GM23338 (cell line): ENCODE data around the gene TDRD1. TPM values are rescaled to one million over a fixed set of nuclear protein-coding genes. Genes with fewer than 3 reads are reported as not detected.
A peak's percentile ranks its signal among the peaks of the same experiment; 100 is the strongest.

Source experiments
- ATAC-seq: fragments of 200-7000 bp; cut with Tn5 transposase; 3 replicates; pipeline ENCODE4 v1.9.1; 2020
- DNase-seq: peaks from one replicate; pipeline ENCODE4 v3.0.0-alpha.2; 2015; ENCODE audit warnings: low spot score
- H2AFZ ChIP-seq: fragments of 200-600 bp; sonication (generic); 2 replicates; pipeline ENCODE4 v1.8.0; 2016; ENCODE audit warnings: antibody characterized with exemption, mild to moderate bottlenecking, moderate library complexity
- H3F3A ChIP-seq: fragments of 200-600 bp; sonication (generic); replicated peaks from 2 replicates; pipeline ENCODE4 v1.8.0; 2017; ENCODE audit warnings: antibody characterized with exemption, mixed run types, low read depth
- H3K27ac ChIP-seq: fragments of 200-600 bp; sonication (generic); 2 replicates; pipeline ENCODE4 v1.6.1; 2016; ENCODE audit warnings: low read depth
- H3K27me3 ChIP-seq: fragments of 200-600 bp; sonication (generic); 2 replicates; pipeline ENCODE4 v1.8.0; 2016; ENCODE audit warnings: mild to moderate bottlenecking, mixed run types, moderate library complexity; ENCODE audit not compliant: insufficient read depth
- H3K36me3 ChIP-seq: fragments of 200-600 bp; sonication (generic); 2 replicates; pipeline ENCODE4 v1.8.0; 2016; ENCODE audit warnings: mild to moderate bottlenecking; ENCODE audit not compliant: insufficient read depth
- H3K4me1 ChIP-seq: fragments of 200-600 bp; sonication (generic); 2 replicates; pipeline ENCODE4 v1.8.0; 2016; ENCODE audit warnings: mild to moderate bottlenecking, moderate library complexity; ENCODE audit not compliant: insufficient read depth
- H3K4me2 ChIP-seq: fragments of 200-600 bp; sonication (generic); 2 replicates; pipeline ENCODE4 v1.7.1; 2017; ENCODE audit warnings: mixed run types
- H3K4me3 ChIP-seq: fragments of 200-600 bp; sonication (generic); 2 replicates; pipeline ENCODE4 v1.6.1; 2016; ENCODE audit warnings: mixed run types
- H3K79me2 ChIP-seq: fragments of 200-600 bp; sonication (generic); replicated peaks from 2 replicates; pipeline ENCODE4 v1.8.0; 2017; ENCODE audit warnings: mild to moderate bottlenecking; ENCODE audit not compliant: insufficient read depth
- H3K9me2 ChIP-seq: fragments of 200-600 bp; sonication (generic); 2 replicates; pipeline ENCODE4 v1.8.0; 2017; ENCODE audit not compliant: insufficient read depth
- H4K20me1 ChIP-seq: fragments of 200-600 bp; sonication (generic); replicated peaks from 2 replicates; pipeline ENCODE4 v1.8.0; 2017; ENCODE audit warnings: mild to moderate bottlenecking; ENCODE audit not compliant: insufficient read depth
- H3K27ac Mint-ChIP-seq: 2 replicates; pipeline ENCODE4 v1.8.0; 2020; ENCODE audit warnings: inconsistent platforms, mild to moderate bottlenecking, moderate library complexity, mixed read lengths
- H3K27me3 Mint-ChIP-seq: 3 replicates; pipeline ENCODE4 v1.8.0; 2022; ENCODE audit warnings: low read depth, mild to moderate bottlenecking, moderate library complexity, mixed read lengths, inconsistent platforms; ENCODE audit not compliant: insufficient read depth, poor library complexity
- H3K36me3 Mint-ChIP-seq: 3 replicates; pipeline ENCODE4 v1.8.0; 2021; ENCODE audit warnings: low read depth, mild to moderate bottlenecking, inconsistent platforms, moderate library complexity, mixed read lengths
- H3K4me1 Mint-ChIP-seq: 3 replicates; pipeline ENCODE4 v1.8.0; 2020; ENCODE audit warnings: mild to moderate bottlenecking, inconsistent platforms, mixed read lengths
- H3K4me3 Mint-ChIP-seq: 3 replicates; pipeline ENCODE4 v1.8.0; 2021; ENCODE audit warnings: moderate library complexity, mild to moderate bottlenecking, inconsistent platforms, mixed read lengths
- H3K9me3 Mint-ChIP-seq: 3 replicates; pipeline ENCODE4 v1.8.0; 2020; ENCODE audit warnings: moderate library complexity, mild to moderate bottlenecking, inconsistent platforms, mixed read lengths
- CREB1 ChIP-seq: fragments of 250-450 bp; sonication (Bioruptor Pico); IDR thresholded peaks from 2 replicates; pipeline ENCODE4 v1.5.0; 2020; ENCODE audit warnings: low read depth, mild to moderate bottlenecking, moderate library complexity
- EZH2 ChIP-seq: fragments of 200-600 bp; sonication (generic); IDR thresholded peaks from one replicate; pipeline ENCODE4 v1.8.0; 2017; ENCODE audit warnings: antibody characterized with exemption, mild to moderate bottlenecking, low read depth; ENCODE audit not compliant: unreplicated experiment
- JUNB ChIP-seq: IDR thresholded peaks from one replicate; pipeline ENCODE4 v1.6.1; 2016; ENCODE audit warnings: antibody characterized with exemption; ENCODE audit not compliant: unreplicated experiment
- NANOG ChIP-seq: IDR thresholded peaks from 2 replicates; pipeline ENCODE4 v1.6.1; 2016; ENCODE audit warnings: antibody characterized with exemption, borderline replicate concordance
- POLR2AphosphoS5 ChIP-seq: IDR thresholded peaks from 2 replicates; pipeline ENCODE4 v1.6.1; 2016; ENCODE audit warnings: antibody characterized with exemption, low read depth
- REST ChIP-seq: IDR thresholded peaks from one replicate; pipeline ENCODE4 v1.6.1; 2018; ENCODE audit warnings: antibody characterized with exemption; ENCODE audit not compliant: unreplicated experiment
- ZNF114 ChIP-seq: fragments of 250-450 bp; sonication (Bioruptor Pico); IDR thresholded peaks from 2 replicates; pipeline ENCODE4 v1.5.0; 2020; ENCODE audit warnings: mild to moderate bottlenecking, moderate library complexity
- ZNF331 ChIP-seq: fragments of 250-450 bp; sonication (Bioruptor Pico); IDR thresholded peaks from 2 replicates; pipeline ENCODE4 v1.5.0; 2020; ENCODE audit warnings: low read depth, mild to moderate bottlenecking, moderate library complexity
- ZNF462 ChIP-seq: fragments of 250-450 bp; sonication (Bioruptor Pico); IDR thresholded peaks from 2 replicates; pipeline ENCODE4 v1.5.0; 2020; ENCODE audit warnings: mild to moderate bottlenecking, moderate library complexity
- polyA plus RNA-seq: library from polyadenylated mRNA; unstranded; fragments of >200 nt; fragmentation: Nextera tagmentation; extraction: Ambion mirVana; gene quantifications from 2 replicates; pipeline ENCODE4 v1.2.1, GENCODE V29; 2016
- total RNA-seq: library from RNA; depleted of rRNA; stranded (reverse); fragments of >200 nt; shearing (Covaris generic); gene quantifications from 2 replicates; pipeline ENCODE4 v1.2.3, GENCODE V29; 2014

Gene TDRD1
- total and polyA plus RNA-seq, 2 experiments from 2014 or later: 0.52 to 1.5 TPM

- H3K27ac Mint-ChIP-seq: peak within 1 kb of the TSS; percentile 99
Measured at GRCh38 chr10:114173921-114174694, 5.0 kb upstream of the TDRD1 start, which contains the start of gene CCDC186. TSS of gene CCDC186 (minus strand) at chr10:114174203. CDS start at chr10:114163268, 10,935 bp downstream.

More at GRCh38 chr10:114173921-114174694, 5.0 kb upstream of the TDRD1 start, which contains the start of gene CCDC186:
- H3K4me1 Mint-ChIP-seq: peaks cover 25% of the 10 kb centered on the region
- H3F3A ChIP-seq: no peaks in the 10 kb centered on the region
- DNase-seq (peak; percentile 99), ATAC-seq (peak; percentile 98)
- peak within 1 kb of the TSS; percentile 84 for H3K4me3 ChIP-seq
- peaks cover 10% of the 10 kb centered on the region for H3K4me1 ChIP-seq
- H3K36me3 ChIP-seq: no peaks in the 10 kb centered on the region
- peak within 1 kb of the TSS; percentile 99 for H3K4me3 Mint-ChIP-seq
- 0 out of 2 replicates have a peak, but pooled peaks cover 3% of the 10 kb centered on the region for H4K20me1 ChIP-seq
- TF ChIP-seq NANOG (no peak), EZH2 (peak; percentile 0), JUNB (no peak), ZNF331 (no peak), REST (no peak), POLR2AphosphoS5 (peak; percentile 80), ZNF114 (CRISPR knock-in tag) (no peak), CREB1 (CRISPR knock-in tag) (peak; percentile 82), ZNF462 (CRISPR knock-in tag) (no peak)
- H3K27me3 Mint-ChIP-seq: peaks cover 4% of the 10 kb centered on the region
- H3K9me3 Mint-ChIP-seq: peaks cover 7% of the 10 kb centered on the region; the same call in 1 of the 3 replicates
- H3K9me2 ChIP-seq: no peaks in the 10 kb centered on the region
- peaks cover 15% of the 10 kb centered on the region; the same call in 2 of the 3 replicates for H3K36me3 Mint-ChIP-seq
- peak within 1 kb of the TSS; percentile 96 for H3K27ac ChIP-seq
- H3K79me2 ChIP-seq: peaks cover 47% of the 10 kb centered on the region
- H3K27me3 ChIP-seq: peaks cover 16% of the 10 kb centered on the region
- H2AFZ ChIP-seq: peak within 1 kb of the TSS; percentile 92
- H3K4me2 ChIP-seq: peak within 1 kb of the TSS; percentile 91
